Skeletal muscle satellite cell (primary cell): Measurements from ENCODE around the gene C21orf58.

ENCODE experiments used
- H3K27me3 ChIP-seq: 2 replicates; pipeline ENCODE4 v1.7.0; 2013; ENCODE audit warnings: low read length; ENCODE audit not compliant: control insufficient read depth, insufficient read depth
- H3K36me3 ChIP-seq: 2 replicates; pipeline ENCODE4 v1.7.0; 2013; ENCODE audit warnings: mild to moderate bottlenecking, control low read depth, low read length; ENCODE audit not compliant: insufficient read depth
- H3K4me1 ChIP-seq: 2 replicates; pipeline ENCODE4 v1.7.0; 2013; ENCODE audit warnings: low read length; ENCODE audit not compliant: control insufficient read depth, insufficient read depth
- H3K4me2 ChIP-seq: 2 replicates; pipeline ENCODE4 v1.7.0; 2013; ENCODE audit warnings: mild to moderate bottlenecking, low read length
- H3K4me3 ChIP-seq: 2 replicates; pipeline ENCODE4 v1.7.0; 2013; ENCODE audit warnings: low read length
- H3K9ac ChIP-seq: 2 replicates; pipeline ENCODE4 v1.7.0; 2013; ENCODE audit warnings: mild to moderate bottlenecking, low read depth, low read length, moderate library complexity
- H3K9me3 ChIP-seq: replicated peaks from 2 replicates; pipeline ENCODE4 v1.7.0; 2013; ENCODE audit warnings: mild to moderate bottlenecking, control low read depth, low read length

The C21orf58 gene

DNA sequence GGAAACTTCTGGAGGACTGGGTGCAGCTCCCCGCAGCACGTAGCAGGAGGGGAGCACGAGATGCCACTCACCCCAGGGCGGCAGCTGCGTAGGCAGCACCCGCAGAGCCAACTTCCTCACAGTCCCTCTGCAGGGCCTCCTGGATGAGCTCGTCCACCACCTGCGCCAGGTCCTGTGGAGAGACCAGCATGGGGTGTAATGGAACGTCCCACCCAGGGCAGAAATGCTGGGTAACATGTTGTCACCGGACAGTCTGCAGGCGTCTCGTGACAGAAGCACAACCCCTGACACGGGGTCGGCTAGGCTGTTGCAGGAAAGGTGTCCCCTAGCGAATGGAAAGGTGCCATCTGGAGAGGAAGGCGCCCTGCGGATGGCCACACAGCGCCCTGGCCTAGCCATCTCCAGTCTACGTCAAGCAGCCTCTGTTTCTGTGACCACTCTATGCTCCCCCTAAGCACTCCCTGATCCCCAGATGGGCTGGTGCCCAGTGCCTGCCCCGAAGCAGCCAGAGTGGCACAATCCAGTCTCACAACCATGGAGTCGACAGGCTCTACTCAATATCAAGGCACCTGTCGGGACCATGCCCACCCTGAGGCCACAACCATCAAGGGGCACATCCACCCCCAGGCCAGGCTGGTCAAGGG lies 59.5 kb downstream of the C21orf58 start:
- Histone ChIP-seq H3K9me3 (no peaks in the 10 kb centered on the region), H3K9ac (no peak overlapping the region), H3K27me3 (no peaks in the 10 kb centered on the region), H3K4me3 (no peak overlapping the region), H3K36me3 (peaks cover 68% of the 10 kb centered on the region), H3K4me2 (no peak overlapping the region), H3K4me1 (no peaks in the 10 kb centered on the region)

DNA sequence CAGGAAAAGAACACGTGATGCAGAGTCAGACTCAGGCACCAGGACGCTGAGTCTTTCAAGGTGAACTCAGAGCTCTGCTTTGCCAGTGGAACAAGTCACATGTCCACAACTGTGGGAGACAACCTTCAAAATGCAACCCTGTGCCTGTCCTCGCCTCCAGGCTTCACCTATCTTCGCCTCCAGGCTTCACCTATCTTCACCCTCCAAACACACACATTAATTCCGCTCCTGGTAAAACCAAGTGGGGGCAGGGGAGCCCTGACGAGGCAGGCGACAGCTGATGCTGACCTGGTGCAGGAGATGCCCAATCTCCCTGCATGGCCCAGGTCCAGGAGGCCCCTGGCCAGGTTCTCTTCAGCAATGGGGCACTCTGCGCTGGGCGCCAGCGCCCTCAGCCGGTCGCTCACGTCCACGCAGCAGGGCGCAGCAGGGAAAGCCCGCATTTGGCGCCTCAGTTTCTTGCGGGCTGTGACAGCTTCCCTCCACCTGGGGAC lies 67.1 kb downstream of the C21orf58 start:
- peaks cover 80% of the 10 kb centered on the region for H3K36me3 ChIP-seq
- H3K4me2 ChIP-seq: no peak overlapping the region
- no peaks in the 10 kb centered on the region for H3K4me1 ChIP-seq
- H3K4me3 ChIP-seq: no peak overlapping the region
- no peaks in the 10 kb centered on the region for H3K27me3 ChIP-seq
- H3K9ac ChIP-seq: no peak overlapping the region
- H3K9me3 ChIP-seq: no peaks in the 10 kb centered on the region

DNA sequence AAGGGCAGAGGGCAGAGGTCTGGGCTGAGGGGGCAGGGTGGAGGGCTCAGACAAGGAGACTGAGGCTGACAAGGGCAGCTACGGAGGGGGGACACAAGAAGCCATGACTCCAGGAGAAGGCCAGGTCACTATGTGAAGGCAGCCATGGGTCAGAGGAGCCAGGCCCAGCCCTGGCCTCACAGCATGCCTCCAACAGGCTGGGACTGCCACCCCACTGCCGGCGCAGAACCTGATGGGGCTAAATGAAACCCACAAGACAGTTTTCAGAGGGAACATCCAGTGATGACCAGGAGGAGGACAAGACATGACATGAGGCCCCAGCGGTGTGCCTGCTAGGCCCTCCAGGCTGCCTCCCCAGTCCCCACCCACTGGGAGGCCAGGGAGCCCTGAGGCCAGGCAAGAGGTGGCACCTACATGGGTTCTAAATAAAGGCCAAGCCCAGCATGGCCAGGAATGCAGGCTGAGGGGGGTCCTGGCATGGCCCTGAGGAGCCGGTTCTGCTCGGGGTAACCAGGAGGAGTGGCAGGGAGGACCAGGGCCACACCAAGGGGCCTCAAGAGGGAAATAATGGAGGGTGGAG lies 67.8 kb downstream of the C21orf58 start:
- no peaks in the 10 kb centered on the region for H3K9me3 ChIP-seq
- H3K9ac ChIP-seq: no peak overlapping the region
- H3K4me2 ChIP-seq: no peak overlapping the region
- no peaks in the 10 kb centered on the region for H3K27me3 ChIP-seq
- H3K4me1 ChIP-seq: no peaks in the 10 kb centered on the region
- peaks cover 81% of the 10 kb centered on the region for H3K36me3 ChIP-seq
- no peak overlapping the region for H3K4me3 ChIP-seq

DNA sequence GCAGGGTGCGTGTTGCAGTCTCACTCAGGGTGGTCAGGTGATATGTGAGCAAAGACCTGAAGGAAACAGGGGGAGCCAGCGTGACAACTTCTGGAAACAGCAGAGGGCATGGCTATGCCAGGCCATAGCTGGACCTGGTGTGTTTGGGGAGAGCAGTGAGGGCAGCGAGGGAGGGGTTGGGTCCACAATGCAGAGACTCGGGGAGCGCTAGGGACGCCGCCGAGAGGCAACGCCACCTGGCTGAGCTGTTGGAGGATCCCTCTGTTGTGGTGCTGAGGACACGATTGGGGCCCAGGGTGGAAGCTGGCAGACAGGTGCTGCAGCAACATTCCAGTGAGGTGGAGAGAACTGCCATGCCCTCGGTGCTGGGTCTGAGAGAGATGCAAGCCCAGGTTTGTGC lies 68.5 kb downstream of the C21orf58 start:
- H3K4me1 ChIP-seq: no peaks in the 10 kb centered on the region
- H3K36me3 ChIP-seq: peaks cover 82% of the 10 kb centered on the region
- H3K4me3 ChIP-seq: no peak overlapping the region
- H3K9ac ChIP-seq: no peak overlapping the region
- no peaks in the 10 kb centered on the region for H3K9me3 ChIP-seq
- H3K27me3 ChIP-seq: no peaks in the 10 kb centered on the region
- H3K4me2 ChIP-seq: no peak overlapping the region

DNA sequence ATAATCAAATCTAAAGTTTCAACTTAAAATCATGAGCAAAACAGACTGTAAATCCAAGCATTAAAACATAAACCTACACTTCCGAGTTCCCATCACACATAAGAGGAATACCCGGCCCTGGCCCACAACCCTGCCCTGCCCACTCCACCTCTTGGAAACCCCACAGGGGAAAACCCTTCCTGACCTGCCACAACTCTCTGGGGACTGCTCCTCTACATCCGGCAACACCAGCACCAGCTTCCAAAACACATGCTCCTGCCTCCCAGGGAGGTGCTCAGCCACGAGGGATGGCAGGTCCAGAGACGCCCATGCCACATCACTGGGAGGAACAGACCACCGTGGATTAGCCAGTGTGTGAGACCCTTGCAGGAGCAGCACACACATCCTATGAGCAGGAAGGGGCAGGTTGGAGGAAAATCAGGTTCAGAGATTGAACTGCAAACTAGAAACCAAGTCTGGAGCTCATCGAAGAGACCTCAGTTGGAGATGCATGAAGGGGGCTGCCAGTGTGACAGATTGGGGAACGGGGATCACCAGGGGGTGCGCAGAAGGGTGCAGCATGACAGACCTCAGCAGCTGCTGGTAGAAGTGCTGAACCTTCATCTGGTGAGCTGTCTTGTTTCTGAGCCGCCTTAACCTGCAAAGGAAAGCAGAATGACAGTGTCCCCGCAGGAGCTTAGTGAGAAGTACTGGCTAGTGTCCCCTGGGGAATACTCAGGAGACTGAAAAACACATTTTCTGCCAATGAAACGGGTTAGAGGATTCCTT lies 69.3 kb downstream of the C21orf58 start:
- H3K4me2 ChIP-seq: no peak overlapping the region
- H3K27me3 ChIP-seq: no peaks in the 10 kb centered on the region
- H3K36me3 ChIP-seq: peaks cover 87% of the 10 kb centered on the region
- no peak overlapping the region for H3K9ac ChIP-seq
- no peak overlapping the region for H3K4me3 ChIP-seq
- no peaks in the 10 kb centered on the region for H3K4me1 ChIP-seq
- H3K9me3 ChIP-seq: no peaks in the 10 kb centered on the region

DNA sequence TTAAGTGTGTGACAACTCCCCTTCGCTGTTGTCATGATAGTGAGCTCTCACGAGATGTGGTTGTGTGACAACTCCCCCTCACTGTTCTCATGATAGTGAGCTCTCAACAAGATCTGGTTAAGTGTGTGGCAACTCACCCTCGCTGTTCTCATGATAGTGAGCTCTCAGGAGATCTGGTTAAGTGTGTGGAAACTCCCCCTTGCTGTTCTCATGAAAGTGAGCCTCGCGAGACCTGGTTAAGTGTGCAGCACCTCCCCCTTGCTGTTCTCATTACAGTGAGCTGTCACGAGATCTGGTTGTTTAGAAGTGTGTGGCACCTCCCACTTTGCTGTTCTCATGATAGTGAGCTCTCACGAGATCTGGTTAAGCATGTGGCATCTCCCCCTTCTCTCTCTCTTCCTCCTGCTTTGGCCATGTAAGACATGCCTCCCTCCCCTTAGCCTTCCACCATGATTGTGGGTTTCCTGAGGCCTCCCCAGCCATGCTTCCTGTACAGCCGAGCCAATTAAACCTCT lies 70.0 kb downstream of the C21orf58 start:
- Histone ChIP-seq H3K9ac (no peak overlapping the region), H3K9me3 (no peaks in the 10 kb centered on the region), H3K36me3 (peaks cover 87% of the 10 kb centered on the region), H3K27me3 (no peaks in the 10 kb centered on the region), H3K4me2 (no peak overlapping the region), H3K4me1 (no peaks in the 10 kb centered on the region), H3K4me3 (no peak overlapping the region)

DNA sequence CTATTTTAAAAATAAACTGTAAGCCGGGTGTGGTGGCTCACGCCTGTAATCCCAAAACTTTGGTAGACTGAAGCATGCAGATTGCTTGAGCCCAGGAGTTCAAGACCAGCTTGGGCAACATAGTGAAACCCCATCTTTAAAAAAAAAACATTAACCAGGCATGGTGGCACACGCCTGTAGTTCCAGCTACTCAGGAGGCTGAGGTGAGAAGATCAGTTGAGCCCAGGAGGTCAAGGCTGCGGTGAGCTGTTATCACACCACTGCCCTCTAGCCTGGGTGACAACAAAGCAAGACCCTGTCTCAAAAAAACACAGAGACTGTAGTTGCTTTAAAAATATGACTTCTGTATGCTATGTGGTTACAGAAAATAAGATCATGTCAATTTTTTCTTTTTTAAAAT lies 70.8 kb downstream of the C21orf58 start:
- no peak overlapping the region for H3K4me2 ChIP-seq
- H3K36me3 ChIP-seq: peaks cover 83% of the 10 kb centered on the region

More for the DNA sequence above, 70.8 kb downstream of the C21orf58 start:
- Histone ChIP-seq H3K9ac (no peak overlapping the region), H3K4me3 (no peak overlapping the region), H3K4me1 (no peaks in the 10 kb centered on the region), H3K9me3 (no peaks in the 10 kb centered on the region), H3K27me3 (no peaks in the 10 kb centered on the region)
